Measurements from ENCODE around the gene MESP1.

- no peak for TF ChIP-seq CREB1 (IDR thresholded peaks at IDR 0.05)
- TF ChIP-seq CREB1 (CRISPR knock-in tag; IDR thresholded peaks at IDR 0.05): no peak
- TF ChIP-seq TRIM24 (CRISPR knock-in tag; IDR thresholded peaks at IDR 0.05): no peak
- 0 out of 4 replicates have a peak, but pooled peaks of 1 of the 2 experiments have one; percentile 8 for TF ChIP-seq POLR2A (IDR thresholded peaks at IDR 0.05; ENCODE audit: insufficient read depth in 1 of 2, low read depth in 2 of 2, low read length in 2 of 2)
- no peak for TF ChIP-seq ZNF784 (CRISPR knock-in tag; IDR thresholded peaks at IDR 0.05; ENCODE audit: borderline replicate concordance)
- no peak for TF ChIP-seq TAF1 (CRISPR knock-in tag; IDR thresholded peaks at IDR 0.05)
Measured at GRCh38 chr15:89792106-89792805, 41.2 kb upstream of the MESP1 start.

Measured in HepG2 (cell line).